T follicular helper cell (primary cell): Measurements from ENCODE around the gene CD22.
"Not testable (repeated sequence)": the region's sequence is repeated elsewhere in the genome, so short reads cannot be mapped to it uniquely, and the experiment has no call there.

Experiments
- DNase-seq: peaks from one replicate; pipeline ENCODE4 v3.0.0-alpha.2; 2020; ENCODE audit warnings: low read depth

Gene CD22

GRCh38 chr19:35341565-35342225, 12.7 kb downstream of the CD22 start:
- DNase-seq, result no peak

- DNase-seq, result no peak
These were observed 13.4 kb downstream of the CD22 start for GRCh38 chr19:35342430-35342829.

GRCh38 chr19:35344511-35345031, 15.6 kb downstream of the CD22 start:
- no peak for DNase-seq

DNA sequence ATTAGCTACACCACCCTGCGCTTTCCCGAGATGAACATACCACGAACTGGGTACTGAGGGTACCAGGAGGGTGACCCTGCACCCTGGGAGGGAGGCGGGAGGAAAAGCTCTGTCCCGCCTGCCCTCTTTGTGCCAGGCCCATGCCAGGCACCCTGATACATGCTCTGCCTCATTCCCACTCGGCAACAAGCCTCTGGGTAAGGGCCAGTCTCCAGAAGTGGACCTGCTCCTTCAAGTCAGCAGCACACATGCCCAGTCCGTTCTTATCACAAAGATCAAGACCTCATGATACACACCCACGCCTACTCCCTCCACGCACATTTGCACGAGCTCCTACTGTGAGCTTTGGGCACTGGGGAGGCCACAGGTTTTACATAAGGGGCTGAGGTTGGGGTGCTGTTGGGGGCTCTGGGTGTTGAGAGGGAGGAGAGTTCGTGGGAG, 16.7 kb downstream of the CD22 start:
- DNase-seq, result no peak

DNA sequence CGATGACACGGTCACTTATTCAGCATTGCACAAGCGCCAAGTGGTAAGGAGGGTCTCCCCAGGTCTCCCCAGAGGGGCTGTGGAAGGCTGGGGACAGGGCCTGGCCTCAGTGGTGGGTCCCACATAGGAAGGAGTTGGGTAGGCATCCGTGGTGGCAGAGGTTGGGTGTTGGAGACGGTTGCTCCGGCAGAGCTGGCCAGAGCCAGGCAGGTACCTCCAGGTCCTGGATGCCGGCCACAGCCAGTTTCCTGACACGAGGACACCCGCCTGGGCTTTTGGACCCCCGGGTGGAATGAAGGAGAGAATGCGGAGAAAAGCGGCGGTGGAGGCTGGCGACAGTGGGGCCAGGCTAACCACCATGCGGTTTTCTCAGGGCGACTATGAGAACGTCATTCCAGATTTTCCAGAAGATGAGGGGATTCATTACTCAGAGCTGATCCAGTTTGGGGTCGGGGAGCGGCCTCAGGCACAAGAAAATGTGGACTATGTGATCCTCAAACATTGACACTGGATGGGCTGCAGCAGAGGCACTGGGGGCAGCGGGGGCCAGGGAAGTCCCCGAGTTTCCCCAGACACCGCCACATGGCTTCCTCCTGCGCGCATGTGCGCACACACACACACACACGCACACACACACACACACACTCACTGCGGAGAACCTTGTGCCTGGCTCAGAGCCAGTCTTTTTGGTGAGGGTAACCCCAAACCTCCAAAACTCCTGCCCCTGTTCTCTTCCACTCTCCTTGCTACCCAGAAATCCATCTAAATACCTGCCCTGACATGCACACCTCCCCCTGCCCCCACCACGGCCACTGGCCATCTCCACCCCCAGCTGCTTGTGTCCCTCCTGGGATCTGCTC, 17.4 kb downstream of the CD22 start:
- DNase-seq, result peak; percentile 60

GRCh38 chr19:35347171-35347929, 18.4 kb downstream of the CD22 start, which contains the start of gene FFAR1:
FFAR1 (plus strand) TSS chr19:35347902; CDS start chr19:35351552, 3,650 bp downstream.
- peak; percentile 19 for DNase-seq

- no peak for DNase-seq
These were observed 18.9 kb downstream of the CD22 start for GRCh38 chr19:35347930-35348298.

DNA sequence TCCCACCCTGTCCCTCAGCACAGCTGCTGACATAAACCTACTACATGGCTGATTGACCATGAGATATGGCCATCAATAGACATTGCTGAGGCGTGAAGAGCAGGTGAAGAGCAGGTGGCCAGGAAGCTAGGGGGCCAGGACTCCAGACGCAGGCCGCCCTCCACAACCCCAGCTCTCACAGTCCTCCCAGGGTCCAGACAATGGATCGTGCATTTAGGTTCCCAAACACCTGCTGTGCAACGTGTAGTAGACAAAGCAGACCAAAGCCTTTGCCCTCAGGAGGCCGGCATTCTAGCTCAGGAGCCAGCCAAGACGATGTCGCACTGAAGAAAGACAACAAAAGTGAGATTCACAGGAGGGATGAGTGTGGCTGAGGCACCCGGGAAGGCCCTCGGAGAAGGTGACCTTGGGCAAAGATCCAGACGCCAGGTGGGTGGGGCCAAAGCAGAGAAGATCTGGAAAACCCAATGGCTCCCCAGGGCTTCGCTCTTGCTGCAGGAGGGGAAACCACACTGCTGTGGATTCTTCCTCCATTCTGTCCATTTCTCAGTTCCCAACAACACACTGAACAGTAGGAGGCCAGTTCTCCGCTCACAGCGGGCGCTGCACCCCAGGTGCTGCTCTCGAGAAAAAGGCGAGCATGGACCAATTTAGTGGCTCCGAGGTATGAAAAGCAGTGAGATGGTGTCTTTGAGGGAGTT, 20.1 kb downstream of the CD22 start:
- no peak for DNase-seq

DNA sequence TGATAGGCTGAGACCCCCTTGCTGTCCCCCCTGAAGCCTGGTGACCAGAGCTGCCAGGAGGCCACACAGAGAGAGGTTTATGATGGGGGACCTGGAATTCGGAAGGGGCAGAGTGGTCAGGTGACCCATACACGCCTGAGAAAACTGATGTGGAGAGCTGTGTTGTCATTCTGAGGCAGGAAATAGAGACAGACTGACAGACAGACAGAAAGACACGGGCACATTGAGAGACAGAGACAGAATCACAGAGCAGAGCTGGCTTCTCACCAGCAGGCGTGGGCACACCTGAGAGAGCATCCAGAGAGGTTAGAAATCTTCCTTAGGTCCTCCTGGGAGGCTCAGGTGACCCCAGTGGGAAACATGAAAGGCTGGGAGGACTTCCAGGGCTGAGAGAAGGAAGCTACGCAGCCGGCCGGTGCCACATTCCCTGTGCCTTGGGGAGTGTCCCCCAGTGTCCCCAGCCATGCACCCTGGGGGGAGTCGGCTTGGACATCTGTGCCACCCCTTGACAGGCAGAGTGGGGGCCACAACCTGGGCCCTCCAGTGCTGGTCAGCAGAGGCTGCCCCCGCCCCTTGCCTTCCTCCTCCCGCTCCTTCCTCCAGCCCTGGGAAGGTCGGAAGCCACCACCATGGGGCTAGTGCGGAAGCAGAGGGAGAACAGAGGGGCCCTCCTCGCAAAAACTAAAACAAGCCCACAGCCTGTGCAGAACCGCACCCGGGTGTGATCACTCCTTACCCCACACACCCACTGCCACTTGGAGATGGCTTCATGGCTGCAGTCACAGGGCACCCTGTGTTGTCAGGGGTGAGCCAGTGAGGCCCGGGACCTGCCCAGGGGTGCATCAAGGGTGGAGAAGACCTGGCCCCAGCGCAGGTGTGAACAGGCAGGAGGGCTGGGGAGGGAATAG, 20.9 kb downstream of the CD22 start:
- DNase-seq, result no peak

GRCh38 chr19:35350591-35350990, 21.6 kb downstream of the CD22 start:
- DNase-seq, result no peak

- no peak for DNase-seq
These were observed 22.6 kb downstream of the CD22 start for GRCh38 chr19:35351411-35352176.

DNA sequence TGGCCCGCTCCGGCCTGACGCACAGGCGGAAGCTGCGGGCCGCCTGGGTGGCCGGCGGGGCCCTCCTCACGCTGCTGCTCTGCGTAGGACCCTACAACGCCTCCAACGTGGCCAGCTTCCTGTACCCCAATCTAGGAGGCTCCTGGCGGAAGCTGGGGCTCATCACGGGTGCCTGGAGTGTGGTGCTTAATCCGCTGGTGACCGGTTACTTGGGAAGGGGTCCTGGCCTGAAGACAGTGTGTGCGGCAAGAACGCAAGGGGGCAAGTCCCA, 23.1 kb downstream of the CD22 start:
- no peak for DNase-seq

- peak; percentile 50 for DNase-seq
These were observed 23.7 kb downstream of the CD22 start for GRCh38 chr19:35352448-35353304.

DNA sequence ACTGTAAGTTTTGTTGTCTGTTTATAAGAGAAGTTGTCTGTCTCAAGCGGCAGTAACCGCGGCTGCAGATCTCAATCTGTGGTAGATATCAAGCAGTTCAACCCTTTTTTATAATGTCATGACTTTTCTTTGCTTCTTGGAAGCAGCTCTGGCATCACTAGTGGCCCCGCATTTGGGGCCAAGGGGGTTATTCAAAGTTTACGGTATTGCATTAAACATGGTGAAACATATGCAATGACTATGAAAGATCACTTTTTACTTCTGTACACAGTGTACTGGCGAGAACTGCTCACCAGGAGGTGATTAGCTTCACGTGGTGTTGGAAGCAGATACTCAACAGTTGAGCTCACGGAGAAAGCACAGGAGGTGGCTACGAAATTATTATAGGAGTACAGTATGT, 24.6 kb downstream of the CD22 start:
- no peak for DNase-seq

DNA sequence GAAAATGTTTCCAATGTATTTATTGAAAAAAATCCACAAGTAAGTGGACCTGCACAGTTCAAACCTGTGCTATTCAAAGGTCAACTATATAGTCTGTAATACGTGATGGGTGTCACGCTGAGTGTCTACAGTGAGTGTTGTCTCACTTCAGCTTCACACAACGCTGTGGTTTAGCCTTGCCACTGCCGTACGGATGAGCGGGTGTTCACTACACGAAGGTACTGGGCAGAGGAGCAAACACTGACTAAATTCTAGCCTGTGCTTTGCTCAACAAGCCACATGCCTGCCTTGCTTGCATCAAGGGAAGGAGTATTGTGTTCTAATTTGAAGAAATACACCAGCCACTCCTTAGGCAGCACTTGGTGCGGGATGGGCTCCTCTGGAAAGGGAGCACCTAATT, 25.9 kb downstream of the CD22 start:
- no peak for DNase-seq

- DNase-seq, result no peak
These were observed 26.9 kb downstream of the CD22 start for GRCh38 chr19:35355791-35356460.

GRCh38 chr19:35357867-35358573, 29.0 kb downstream of the CD22 start, which contains the start of gene FFAR3:
FFAR3 (plus strand) TSS chr19:35358460; CDS start chr19:35358891, 431 bp downstream.
- DNase-seq, result no peak

- DNase-seq, result not testable (repeated sequence)
These were observed 29.8 kb downstream of the CD22 start for GRCh38 chr19:35358834-35359233.
